Measurements from ENCODE around the gene POC1A. TPM values are rescaled to one million over a fixed set of nuclear protein-coding genes. Genes with fewer than 3 reads are reported as not detected.

Gene POC1A
- total RNA-seq, 1 experiment from 2014 or later: 25.7 TPM

- intact Hi-C loops (cut with micrococcal nuclease; ENCODE audit: unreplicated experiment): no loop called here
- ChIA-PET POLR2A (no interaction called here), CTCF (no interaction called here)
- BruUV-seq (replicated peaks): no TSS peak
- Histone ChIP-seq H3K27me3 (ENCODE audit: control insufficient read depth, insufficient read depth, low read length) (no peaks in the 10 kb centered on the region), H3K27ac (ENCODE audit: low read length) (no peak overlapping the region), H3K4me3 (ENCODE audit: low read depth in 2 of 2, low read length in 2 of 2) (no peak overlapping the region), H3K4me1 (ENCODE audit: control insufficient read depth, insufficient read depth, low read length) (no peaks in the 10 kb centered on the region), H3K9me3 (ENCODE audit: control insufficient read depth, insufficient read depth, low read depth, low read length) (no peaks in the 10 kb centered on the region), H3K36me3 (ENCODE audit: control insufficient read depth, insufficient read depth, low read length) (no peaks in the 10 kb centered on the region)
- in situ Hi-C loops (cut with HindIII; ENCODE audit: low pct_unique_long_range_greater_than_20kb, low sequenced_read_pairs): no loop called here
- DNase-seq (ENCODE audit: low read depth, low spot score) (no peak), ATAC-seq (no peak)
- TF ChIP-seq TCF7L2 (IDR thresholded peaks at IDR 0.05; ENCODE audit: low read depth, low read length) (no peak), CTCF (IDR thresholded peaks at IDR 0.05) (no peak)
These were observed 13.5 kb downstream of the POC1A start for GRCh38 chr3:52140769-52141168.

- H3K4me1 ChIP-seq (ENCODE audit: control insufficient read depth, insufficient read depth, low read length): no peaks in the 10 kb centered on the region
- no TSS peak for BruUV-seq (replicated peaks)
- H3K4me3 ChIP-seq (ENCODE audit: low read depth in 2 of 2, low read length in 2 of 2): no peak overlapping the region
- intact Hi-C loops (cut with micrococcal nuclease; ENCODE audit: unreplicated experiment): no loop called here
- TF ChIP-seq SIN3A (IDR thresholded peaks at IDR 0.05; ENCODE audit: borderline replicate concordance, insufficient read depth, low read depth, low read length) (no peak), TCF7L2 (IDR thresholded peaks at IDR 0.05; ENCODE audit: low read depth, low read length) (no peak), REST (IDR thresholded peaks at IDR 0.05; ENCODE audit: insufficient read depth in 1 of 2, low read depth in 2 of 2, low read length in 1 of 2) (no peak)
- ChIA-PET CTCF (no interaction called here), POLR2A (no interaction called here)
- in situ Hi-C loops (cut with HindIII; ENCODE audit: low pct_unique_long_range_greater_than_20kb, low sequenced_read_pairs): no loop called here
- ATAC-seq: no peak
- H3K27ac ChIP-seq (ENCODE audit: low read length): no peak overlapping the region
- H3K27me3 ChIP-seq (ENCODE audit: control insufficient read depth, insufficient read depth, low read length): no peaks in the 10 kb centered on the region
- no peak for DNase-seq (ENCODE audit: low read depth, low spot score)
- H3K36me3 ChIP-seq (ENCODE audit: control insufficient read depth, insufficient read depth, low read length): no peaks in the 10 kb centered on the region
- no peaks in the 10 kb centered on the region for H3K9me3 ChIP-seq (ENCODE audit: control insufficient read depth, insufficient read depth, low read depth, low read length)
These were observed 14.2 kb downstream of the POC1A start for GRCh38 chr3:52140000-52140399.

GRCh38 chr3:52137311-52137710 is 16.9 kb downstream of the POC1A start:
- DNase-seq (ENCODE audit: low read depth, low spot score): no peak
- intact Hi-C loops (cut with micrococcal nuclease; ENCODE audit: unreplicated experiment): no loop called here
- no peaks in the 10 kb centered on the region for H3K27me3 ChIP-seq (ENCODE audit: control insufficient read depth, insufficient read depth, low read length)
- H3K9me3 ChIP-seq (ENCODE audit: control insufficient read depth, insufficient read depth, low read depth, low read length): no peaks in the 10 kb centered on the region
- in situ Hi-C loops (cut with HindIII; ENCODE audit: low pct_unique_long_range_greater_than_20kb, low sequenced_read_pairs): no loop called here
- CTCF ChIA-PET: no interaction called here
- no peak overlapping the region for H3K4me3 ChIP-seq (ENCODE audit: low read depth in 2 of 2, low read length in 2 of 2)
- TF ChIP-seq REST (IDR thresholded peaks at IDR 0.05; ENCODE audit: insufficient read depth in 1 of 2, low read depth in 2 of 2, low read length in 1 of 2) (no peak), POLR2AphosphoS5 (IDR thresholded peaks at IDR 0.05; ENCODE audit: low read depth, low read length) (no peak), TCF7L2 (IDR thresholded peaks at IDR 0.05; ENCODE audit: low read depth, low read length) (no peak), SIN3A (IDR thresholded peaks at IDR 0.05; ENCODE audit: borderline replicate concordance, insufficient read depth, low read depth, low read length) (no peak), CTCF (IDR thresholded peaks at IDR 0.05) (no peak)
- no peak overlapping the region for H3K27ac ChIP-seq (ENCODE audit: low read length)
- H3K36me3 ChIP-seq (ENCODE audit: control insufficient read depth, insufficient read depth, low read length): no peaks in the 10 kb centered on the region
- no peaks in the 10 kb centered on the region for H3K4me1 ChIP-seq (ENCODE audit: control insufficient read depth, insufficient read depth, low read length)
- no TSS peak for BruUV-seq (replicated peaks)
- ATAC-seq: no peak
- POLR2A ChIA-PET: no interaction called here

Data from Panc1 (cell line).